Prostate gland (tissue), 2 donors: Measurements from ENCODE around the gene SLC28A1. TPM values are rescaled to one million over a fixed set of nuclear protein-coding genes. Genes with fewer than 3 reads are reported as not detected.

Source experiments
- DNase-seq: peaks from one replicate; pipeline ENCODE4 v3.0.0-alpha.2; 2019; ENCODE audit warnings: low spot score
- H3K27ac ChIP-seq, 2 donors: fragments of 200-600 bp; sonication (generic); 2 replicates each; pipeline ENCODE4 v1.5.1; 2017 to 2019
- H3K27me3 ChIP-seq: fragments of 200-600 bp; sonication (generic); replicated peaks from 2 replicates; pipeline ENCODE4 v1.5.1; 2019; ENCODE audit not compliant: insufficient read depth
- H3K36me3 ChIP-seq, 2 donors: fragments of 200-600 bp; sonication (generic); 1 replicate in 1 of 2; 2 replicates in 1 of 2; pipeline versions ENCODE4 v1.5.1 to v1.8.1; 2017 to 2019
- H3K4me1 ChIP-seq: fragments of 200-600 bp; sonication (generic); replicated peaks from 2 replicates; pipeline ENCODE4 v1.5.1; 2019
- H3K4me3 ChIP-seq, 2 donors: fragments of 200-600 bp; sonication (generic); 2 replicates each; pipeline ENCODE4 v1.5.1; 2017 to 2019
- H3K9me3 ChIP-seq: fragments of 200-600 bp; sonication (generic); 2 replicates; pipeline ENCODE4 v1.5.1; 2017
- CTCF ChIP-seq, 4 experiments: fragments of 200-600 bp in 2 of 4; fragments of 450-650 bp in 2 of 4; sonication (generic) in 2 of 4; IDR thresholded peaks; 1 replicate in 3 of 4; 2 replicates in 1 of 4; pipeline ENCODE4 v1.5.1; 2016 to 2019; ENCODE audit warnings: antibody characterized with exemption in 4 of 4, mild to moderate bottlenecking in 2 of 4, moderate library complexity in 2 of 4
- POLR2A ChIP-seq: fragments of 450-650 bp; IDR thresholded peaks from one replicate; pipeline ENCODE4 v1.6.1; 2016; ENCODE audit warnings: antibody characterized with exemption, mild to moderate bottlenecking
- POLR2AphosphoS5 ChIP-seq: sonication (generic); formaldehyde crosslinking; IDR thresholded peaks from one replicate; pipeline ENCODE4 v1.6.1; 2017; ENCODE audit warnings: antibody characterized with exemption
- WGBS: methylation state at CpG from one replicate; pipeline ENCODE4 v1.1.5; 2018; 5-methylcytosine and 5-hydroxymethylcytosine counted together
- intact Hi-C: fragments of 100-400 bp; cut with DNase I; formaldehyde crosslinking; loops from one replicate; pipeline ENCODE4 v1.14.2; 2022
- total RNA-seq, 2 donors: library from RNA; depleted of rRNA; stranded (reverse); fragments of >200 nt; gene quantifications; one replicate each; pipeline ENCODE4 v1.1.0, GENCODE V29; 2016

Gene SLC28A1
- total RNA-seq, 2 donors from 2014 or later: not detected

- H3K9me3 ChIP-seq: no peaks in the 10 kb centered on the region
- no peak for TF ChIP-seq POLR2A
- no peak for TF ChIP-seq POLR2AphosphoS5
- no peak for TF ChIP-seq CTCF (IDR thresholded peaks at IDR 0.05)
- no peak overlapping the region for H3K4me3 ChIP-seq
- DNase-seq: no peak
- intact Hi-C loops: no loop called here
- peak overlapping the region in 1 of 2 donors; percentile 58 for H3K27ac ChIP-seq
- H3K4me1 ChIP-seq: peaks cover 3% of the 10 kb centered on the region
- no peaks in the 10 kb centered on the region for H3K27me3 ChIP-seq
- H3K36me3 ChIP-seq: no peaks in the 10 kb centered on the region
These were observed 28.7 kb upstream of the SLC28A1 start for GRCh38 chr15:84855765-84856164.

GRCh38 chr15:84856731-84857417 lies 27.6 kb upstream of the SLC28A1 start:
- Histone ChIP-seq H3K4me3 (no peak overlapping the region), H3K27ac (no peak overlapping the region), H3K36me3 (no peaks in the 10 kb centered on the region), H3K27me3 (no peaks in the 10 kb centered on the region), H3K9me3 (no peaks in the 10 kb centered on the region), H3K4me1 (peaks cover 4% of the 10 kb centered on the region)
- no peak for DNase-seq
- no peak for TF ChIP-seq CTCF (IDR thresholded peaks at IDR 0.05)
- TF ChIP-seq POLR2AphosphoS5: no peak
- no peak for TF ChIP-seq POLR2A
- intact Hi-C loops: no loop called here
- 95% methylated on average over 16 of the region's 16 CpGs for WGBS

GRCh38 chr15:84857418-84858004 lies 27.0 kb upstream of the SLC28A1 start:
- 95% methylated on average over 14 of the region's 15 CpGs for WGBS
- Histone ChIP-seq H3K9me3 (no peaks in the 10 kb centered on the region), H3K27me3 (no peaks in the 10 kb centered on the region), H3K4me3 (no peak overlapping the region), H3K4me1 (peaks cover 4% of the 10 kb centered on the region), H3K36me3 (no peaks in the 10 kb centered on the region), H3K27ac (no peak overlapping the region)
- DNase-seq: no peak
- no peak for TF ChIP-seq POLR2AphosphoS5
- no peak for TF ChIP-seq CTCF (IDR thresholded peaks at IDR 0.05)
- no peak for TF ChIP-seq POLR2A
- intact Hi-C loops: no loop called here

- no peaks in the 10 kb centered on the region for H3K27me3 ChIP-seq
These were observed 26.2 kb upstream of the SLC28A1 start for GRCh38 chr15:84858231-84858630.

More at GRCh38 chr15:84858231-84858630, 26.2 kb upstream of the SLC28A1 start:
- WGBS: 98% methylated on average over 11 of the region's 11 CpGs
- Histone ChIP-seq H3K27ac (no peak overlapping the region), H3K4me3 (no peak overlapping the region), H3K9me3 (no peaks in the 10 kb centered on the region), H3K36me3 (no peaks in the 10 kb centered on the region), H3K4me1 (peaks cover 4% of the 10 kb centered on the region)
- DNase-seq: no peak
- TF ChIP-seq POLR2A (no peak), POLR2AphosphoS5 (no peak), CTCF (IDR thresholded peaks at IDR 0.05) (no peak)
- intact Hi-C loops: no loop called here
